ENCODE results near the gene EIF3I. TPM values are rescaled to one million over a fixed set of nuclear protein-coding genes. Genes with fewer than 3 reads are reported as not detected.

The EIF3I gene
- total and polyA plus RNA-seq, 10 of the 15 experiments (the other 5 are each of a cell fraction or from before 2014, with no cell fraction given) = 208 to 606 (median 352) TPM

DNA sequence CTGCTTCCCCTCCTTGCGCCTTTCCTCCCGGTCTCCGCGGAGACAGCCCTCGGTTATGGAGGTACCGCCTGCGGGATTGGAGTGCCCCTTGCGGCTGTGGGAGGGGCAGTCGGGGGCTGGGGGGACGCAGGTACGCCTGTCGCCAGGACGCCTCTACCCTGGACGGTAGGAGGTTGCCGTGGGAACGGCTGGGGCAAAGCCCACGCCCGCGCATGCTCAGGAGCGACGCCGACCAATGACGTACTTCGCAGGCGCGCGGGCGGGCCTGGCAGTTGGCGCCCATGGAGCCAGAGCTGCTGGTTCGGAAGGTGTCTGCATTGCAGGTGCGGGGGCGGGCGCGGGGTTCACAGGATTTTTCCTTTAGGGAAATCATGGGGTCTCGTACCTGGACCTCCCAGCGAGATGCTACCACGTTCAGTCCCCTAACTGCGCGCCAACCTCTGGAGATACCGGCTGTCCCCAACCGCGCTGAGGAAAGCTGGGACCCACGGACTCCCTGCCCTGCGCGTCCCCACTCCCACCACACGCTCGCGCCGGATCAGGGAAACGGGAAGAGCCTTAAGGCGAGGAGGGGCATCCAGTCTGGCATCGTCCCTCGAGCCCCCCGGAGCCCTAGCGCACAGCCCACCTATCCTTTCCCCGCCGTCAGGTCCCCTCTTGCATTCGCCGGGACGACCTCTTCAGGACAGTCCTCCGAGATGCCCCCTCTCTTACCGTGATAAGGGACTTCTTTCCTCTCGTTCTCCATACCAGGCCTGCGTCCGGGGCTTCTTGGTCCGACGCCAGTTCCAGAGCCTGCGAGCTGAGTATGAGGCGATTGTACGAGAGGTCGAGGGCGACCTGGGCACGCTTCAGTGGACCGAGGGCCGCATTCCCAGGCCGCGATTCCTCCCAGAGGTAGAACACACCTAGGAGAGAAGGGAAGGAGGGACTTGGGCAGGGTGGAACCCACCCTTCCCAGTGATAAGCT, 16.5 kb upstream of the EIF3I start, which contains the start of gene IQCC:
TSS of gene IQCC (plus strand) at position 271 of the 970 bp plus-strand sequence. CDS start at position 282, 11 bp downstream.
- RAD21 ChIA-PET (ENCODE audit: unreplicated experiment) = interaction anchor here (0.5 to 2.7 kb wide), 5 partner anchors 8 to 132 kb away, joined by 3 to 8 read pairs (median 3); partner anchors contain the start of gene TMEM39B
- Histone ChIP-seq H2AFZ (ENCODE audit: control insufficient read depth, low read depth, low read length) (peak within 1 kb of the TSS; percentile 89), H3K27me3 (replicated peaks in 1 of 2; ENCODE audit: control insufficient read depth in 2 of 2, insufficient read depth in 2 of 2, low read length in 1 of 2) (no peaks in the 10 kb centered on the region), H3K36me3 (ENCODE audit: control insufficient read depth in 2 of 2, insufficient read depth in 2 of 2, low read length in 1 of 2) (peaks cover 0 to 1% of the 10 kb centered on the region in 2 experiments; a peak in 1 of 4 replicates), H3K4me3 (peak within 1 kb of the TSS; percentile 80), H3K9me3 (replicated peaks; ENCODE audit: control insufficient read depth, insufficient read depth, low read length) (no peaks in the 10 kb centered on the region), H3K79me2 (ENCODE audit: control insufficient read depth, insufficient read depth, low read length) (peaks cover 21% of the 10 kb centered on the region), H3K9ac (ENCODE audit: control insufficient read depth, insufficient read depth, low read length) (peak within 1 kb of the TSS; percentile 75), H4K20me1 (ENCODE audit: control insufficient read depth, insufficient read depth) (no peaks in the 10 kb centered on the region), H3K4me1 (ENCODE audit: control insufficient read depth, insufficient read depth, low read length) (peaks cover 26% of the 10 kb centered on the region), H3K4me2 (ENCODE audit: control insufficient read depth, insufficient read depth) (peak within 1 kb of the TSS; percentile 88), H3K27ac (ENCODE audit: control insufficient read depth, insufficient read depth) (peak within 1 kb of the TSS; percentile 69)
- POLR2A ChIA-PET = interaction anchor here (0.8 to 1.3 kb wide), 3 partner anchors 44 to 133 kb away, joined by 3 to 6 read pairs (median 4); partner anchors contain the start of genes HDAC1 and TMEM39B
- ATAC-seq = peak; percentile 68
- SMC1A ChIA-PET (ENCODE audit: uncharacterized antibody, unreplicated experiment) = interaction anchor here (0.6 to 1.4 kb wide), 7 partner anchors 10 to 75 kb away, joined by 3 to 5 read pairs (median 3); no protein-coding TSS in a partner anchor
- 4% methylated on average over 64 of the region's 77 CpGs for WGBS (ENCODE audit: insufficient coverage, insufficient replicate concordance, low lambda C conversion rate, missing lambda C conversion rate)
- DNase-seq (ENCODE audit: low read depth, low spot score) = peak; percentile 46
- intact Hi-C loops (cut with micrococcal nuclease; ENCODE audit: unreplicated experiment) (no loop called here), in situ Hi-C loops (cut with MboI) (no loop called here)
- CTCF ChIA-PET = interaction anchor here (0.8 to 3.0 kb wide), 3 partner anchors 10 to 748 kb away, joined by 3 to 23 read pairs (median 5); no protein-coding TSS in a partner anchor
- FAIRE-seq = peak; percentile 35
- BruUV-seq (replicated peaks) = TSS peak; percentile 67
- TF ChIP-seq TAF1 (IDR thresholded peaks at IDR 0.05; ENCODE audit: borderline replicate concordance, low read depth, low read length) (peak; percentile 69; the same call in 1 of the 2 replicates), BHLHE40 (IDR thresholded peaks at IDR 0.05; ENCODE audit: borderline replicate concordance in 1 of 2, low read depth in 2 of 2, low read length in 1 of 2) (peak; percentile 21 to 59; a peak in 1 of 4 replicates), RB1 (IDR thresholded peaks at IDR 0.05; ENCODE audit: borderline replicate concordance) (peak; percentile 86; the same call in 1 of the 2 replicates), POLR2A (IDR thresholded peaks at IDR 0.05; ENCODE audit: low read depth, low read length) (peak; percentile 90), SMAD1 (IDR thresholded peaks at IDR 0.05; ENCODE audit: low read depth, partially characterized antibody) (no peak), POU2F2 (IDR thresholded peaks at IDR 0.05; ENCODE audit: borderline replicate concordance, low read depth, low read length) (peak; percentile 48; the same call in 2 of the 3 replicates), SMARCA5 (IDR thresholded peaks at IDR 0.05) (no peak), SKIL (IDR thresholded peaks at IDR 0.05; ENCODE audit: low read depth, poor library complexity, severe bottlenecking) (no peak), SMC3 (IDR thresholded peaks at IDR 0.05; ENCODE audit: borderline replicate concordance, low read length) (peak; percentile 16; the same call in 1 of the 2 replicates)
- TF ChIP-seq, protein P1, sequence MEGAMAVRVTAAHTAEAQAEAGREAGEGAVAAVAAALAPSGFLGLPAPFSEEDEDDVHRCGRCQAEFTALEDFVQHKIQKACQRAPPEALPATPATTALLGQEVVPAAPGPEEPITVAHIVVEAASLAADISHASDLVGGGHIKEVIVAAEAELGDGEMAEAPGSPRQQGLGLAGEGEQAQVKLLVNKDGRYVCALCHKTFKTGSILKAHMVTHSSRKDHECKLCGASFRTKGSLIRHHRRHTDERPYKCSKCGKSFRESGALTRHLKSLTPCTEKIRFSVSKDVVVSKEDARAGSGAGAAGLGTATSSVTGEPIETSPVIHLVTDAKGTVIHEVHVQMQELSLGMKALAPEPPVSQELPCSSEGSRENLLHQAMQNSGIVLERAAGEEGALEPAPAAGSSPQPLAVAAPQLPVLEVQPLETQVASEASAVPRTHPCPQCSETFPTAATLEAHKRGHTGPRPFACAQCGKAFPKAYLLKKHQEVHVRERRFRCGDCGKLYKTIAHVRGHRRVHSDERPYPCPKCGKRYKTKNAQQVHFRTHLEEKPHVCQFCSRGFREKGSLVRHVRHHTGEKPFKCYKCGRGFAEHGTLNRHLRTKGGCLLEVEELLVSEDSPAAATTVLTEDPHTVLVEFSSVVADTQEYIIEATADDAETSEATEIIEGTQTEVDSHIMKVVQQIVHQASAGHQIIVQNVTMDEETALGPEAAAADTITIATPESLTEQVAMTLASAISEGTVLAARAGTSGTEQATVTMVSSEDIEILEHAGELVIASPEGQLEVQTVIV (IDR thresholded peaks at IDR 0.05; ENCODE audit: borderline replicate concordance, partially characterized antibody) = no peak
- TF ChIP-seq, protein P2, sequence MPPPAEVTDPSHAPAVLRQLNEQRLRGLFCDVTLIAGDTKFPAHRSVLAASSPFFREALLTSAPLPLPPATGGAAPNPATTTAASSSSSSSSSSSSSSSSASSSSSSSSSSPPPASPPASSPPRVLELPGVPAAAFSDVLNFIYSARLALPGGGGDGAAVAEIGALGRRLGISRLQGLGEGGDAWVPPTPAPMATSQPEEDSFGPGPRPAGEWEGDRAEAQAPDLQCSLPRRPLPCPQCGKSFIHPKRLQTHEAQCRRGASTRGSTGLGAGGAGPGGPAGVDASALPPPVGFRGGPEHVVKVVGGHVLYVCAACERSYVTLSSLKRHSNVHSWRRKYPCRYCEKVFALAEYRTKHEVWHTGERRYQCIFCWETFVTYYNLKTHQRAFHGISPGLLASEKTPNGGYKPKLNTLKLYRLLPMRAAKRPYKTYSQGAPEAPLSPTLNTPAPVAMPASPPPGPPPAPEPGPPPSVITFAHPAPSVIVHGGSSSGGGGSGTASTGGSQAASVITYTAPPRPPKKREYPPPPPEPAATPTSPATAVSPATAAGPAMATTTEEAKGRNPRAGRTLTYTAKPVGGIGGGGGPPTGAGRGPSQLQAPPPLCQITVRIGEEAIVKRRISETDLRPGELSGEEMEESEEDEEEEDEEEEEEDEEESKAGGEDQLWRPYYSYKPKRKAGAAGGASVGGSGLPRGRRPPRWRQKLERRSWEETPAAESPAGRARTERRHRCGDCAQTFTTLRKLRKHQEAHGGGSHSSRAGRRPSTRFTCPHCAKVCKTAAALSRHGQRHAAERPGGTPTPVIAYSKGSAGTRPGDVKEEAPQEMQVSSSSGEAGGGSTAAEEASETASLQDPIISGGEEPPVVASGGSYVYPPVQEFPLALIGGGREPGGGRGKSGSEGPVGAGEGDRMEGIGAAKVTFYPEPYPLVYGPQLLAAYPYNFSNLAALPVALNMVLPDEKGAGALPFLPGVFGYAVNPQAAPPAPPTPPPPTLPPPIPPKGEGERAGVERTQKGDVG (CRISPR knock-in tag; IDR thresholded peaks at IDR 0.05) = no peak
- TF ChIP-seq, protein P3, sequence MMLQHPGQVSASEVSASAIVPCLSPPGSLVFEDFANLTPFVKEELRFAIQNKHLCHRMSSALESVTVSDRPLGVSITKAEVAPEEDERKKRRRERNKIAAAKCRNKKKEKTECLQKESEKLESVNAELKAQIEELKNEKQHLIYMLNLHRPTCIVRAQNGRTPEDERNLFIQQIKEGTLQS (IDR thresholded peaks at IDR 0.05; ENCODE audit: borderline replicate concordance, extremely low read depth, low read depth, low read length) = peak; percentile 80; the same call in 1 of the 2 replicates

All from GM12878 (cell line).